Skin epidermis (tissue), 12 donors: Measurements from ENCODE around the gene RNF144B.
"Not testable (repeated sequence)": the region's sequence is repeated elsewhere in the genome, so short reads cannot be mapped to it uniquely, and the experiment has no call there.

Experiments used
- H3K27ac ChIP-seq, 21 experiments: fragments of 200-600 bp; sonication (generic) in 11 of 21; one replicate each; pipeline ENCODE4 v1.5.0; 2020; ENCODE audit warnings: mild to moderate bottlenecking in 3 of 21, inconsistent platforms in 2 of 21, moderate library complexity in 2 of 21
- H3K4me3 ChIP-seq, 7 experiments: fragments of 200-600 bp; sonication (generic) in 2 of 7; one replicate each; pipeline ENCODE4 v1.5.0; 2020; ENCODE audit warnings: inconsistent platforms in 2 of 7, mild to moderate bottlenecking in 2 of 7, moderate library complexity in 1 of 7

The RNF144B gene

DNA sequence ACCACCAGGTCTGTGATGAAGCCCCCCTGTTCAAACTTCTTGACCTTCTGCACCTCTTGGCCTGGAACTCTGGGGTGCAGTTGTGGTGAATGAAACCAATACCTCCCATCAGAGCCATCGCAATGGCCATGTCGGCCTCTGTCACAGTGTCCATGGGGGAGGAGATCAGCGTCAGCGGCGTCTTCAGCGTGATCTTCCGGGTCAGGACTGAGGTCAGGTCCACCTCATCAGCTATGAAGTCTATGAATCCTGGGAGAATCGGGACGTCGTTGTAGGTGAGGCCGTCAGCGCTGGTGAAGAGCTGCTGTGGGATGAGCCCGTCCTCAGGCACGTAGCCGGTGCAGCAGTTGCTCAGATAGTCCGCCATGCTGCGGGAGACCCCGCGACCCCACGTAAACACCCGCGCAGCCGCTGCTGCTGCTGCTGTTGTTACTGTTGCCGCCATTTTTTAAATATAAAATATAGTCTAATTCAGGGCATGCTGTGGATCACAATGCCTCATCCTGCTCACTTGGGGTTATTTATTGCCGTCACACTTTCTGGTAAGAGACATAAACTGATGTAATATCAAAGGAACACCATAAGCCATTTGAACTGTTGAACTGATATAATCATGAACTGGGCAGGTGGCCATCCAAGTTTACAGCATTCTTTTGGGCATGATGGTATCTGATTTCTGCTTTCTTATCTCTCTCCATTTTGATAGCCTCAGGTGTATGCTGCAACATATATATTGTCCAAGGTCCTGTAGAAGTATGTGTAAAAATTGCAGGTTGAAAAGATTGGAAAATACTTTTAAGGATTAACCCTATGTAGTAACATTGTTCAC lies 18.7 kb upstream of the RNF144B start:
- Histone ChIP-seq H3K27ac (no peak overlapping the region), H3K4me3 (no peak overlapping the region)

DNA sequence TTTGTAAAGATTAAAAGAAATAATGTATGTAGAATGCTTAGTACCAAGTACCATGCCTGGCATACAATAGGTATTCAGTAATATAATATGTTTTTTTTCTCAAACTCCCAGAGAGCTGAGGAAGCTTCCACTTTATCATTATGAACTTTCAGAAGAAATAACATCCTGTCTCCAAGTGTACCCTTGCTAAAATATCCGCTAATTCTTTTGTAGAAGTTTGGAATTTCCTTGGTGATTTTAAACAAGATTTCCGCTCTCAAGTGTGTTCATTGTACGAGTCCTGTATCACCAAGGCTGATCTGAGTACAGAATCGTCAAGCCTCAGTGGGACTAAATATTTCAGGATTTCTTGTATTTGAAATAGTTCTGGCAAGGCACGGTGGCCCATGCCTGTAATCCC lies 16.1 kb upstream of the RNF144B start:
- Histone ChIP-seq H3K4me3 (no peak overlapping the region), H3K27ac (no peak overlapping the region)

DNA sequence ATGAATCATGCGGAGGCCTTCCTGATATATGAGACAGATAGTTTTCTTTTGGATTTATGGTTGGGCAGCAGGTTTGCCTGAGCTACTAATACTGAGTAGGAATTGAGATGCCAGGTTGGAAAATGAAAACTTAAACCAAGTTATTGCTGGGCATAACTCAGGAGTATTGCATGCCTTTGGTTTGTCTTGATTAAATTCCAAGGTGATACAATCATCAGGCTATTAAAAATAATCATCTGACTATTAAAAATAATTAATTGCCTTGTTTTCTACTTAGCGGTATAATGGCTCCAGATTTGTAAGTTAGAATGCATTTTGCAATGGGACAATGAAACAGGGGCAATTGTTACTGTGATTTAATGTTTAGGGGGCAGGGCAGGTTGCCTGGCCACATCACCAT lies 15.5 kb upstream of the RNF144B start:
- H3K27ac ChIP-seq: no peak overlapping the region
- H3K4me3 ChIP-seq: no peak overlapping the region

- Histone ChIP-seq H3K27ac (peak overlapping the region in 15 of 21 experiments; percentile 8 to 78 (median 49)), H3K4me3 (no peak overlapping the region)
These were observed 6.9 kb upstream of the RNF144B start for GRCh38 chr6:18380158-18380836.

DNA sequence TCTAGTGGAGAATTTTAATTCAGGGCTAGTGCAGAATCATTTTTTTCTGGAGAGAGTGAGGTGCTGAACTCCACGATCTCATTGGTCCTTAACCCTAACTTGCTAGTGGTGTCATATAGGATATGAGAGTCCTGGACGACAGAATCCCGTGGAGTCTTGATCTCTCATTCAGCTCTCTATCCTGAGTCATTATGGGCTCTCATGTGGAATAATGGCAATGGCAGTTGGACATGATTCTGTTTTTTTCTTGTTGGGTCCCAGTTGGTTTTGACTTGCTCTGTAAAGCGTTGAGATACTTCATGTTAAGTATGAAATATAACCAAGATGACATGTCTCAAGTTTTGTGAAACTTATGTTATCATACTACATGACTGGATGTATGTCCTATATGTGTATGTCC lies 6.3 kb upstream of the RNF144B start:
- no peak overlapping the region for H3K4me3 ChIP-seq

GRCh38 chr6:18383441-18383840 lies 3.7 kb upstream of the RNF144B start:
- Histone ChIP-seq H3K27ac (no peak overlapping the region), H3K4me3 (no peak overlapping the region)

More for the DNA sequence above, 6.3 kb upstream of the RNF144B start:
- peak overlapping the region in 13 of 21 experiments; percentile 8 to 78 (median 47) for H3K27ac ChIP-seq

DNA sequence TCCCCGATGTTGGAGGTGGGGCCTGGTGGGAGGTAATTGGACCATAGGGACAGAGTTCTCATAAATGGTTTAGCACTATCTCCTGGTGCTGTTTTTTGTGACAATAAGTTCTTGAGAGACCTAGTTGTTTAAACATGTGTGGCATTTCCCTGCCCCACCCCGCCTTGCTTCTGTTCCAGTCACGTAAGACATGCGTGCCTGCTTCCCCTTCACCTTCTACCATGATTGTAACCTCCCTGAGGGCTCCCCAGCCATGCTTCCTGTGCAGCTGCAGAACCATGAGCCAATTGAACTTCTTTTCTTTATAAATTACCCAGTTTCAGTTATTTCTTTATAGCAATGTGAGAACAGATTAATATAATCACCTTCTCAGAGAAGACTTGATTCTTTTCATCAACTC lies 2.5 kb upstream of the RNF144B start:
- Histone ChIP-seq H3K27ac (no peak overlapping the region), H3K4me3 (no peak overlapping the region)

DNA sequence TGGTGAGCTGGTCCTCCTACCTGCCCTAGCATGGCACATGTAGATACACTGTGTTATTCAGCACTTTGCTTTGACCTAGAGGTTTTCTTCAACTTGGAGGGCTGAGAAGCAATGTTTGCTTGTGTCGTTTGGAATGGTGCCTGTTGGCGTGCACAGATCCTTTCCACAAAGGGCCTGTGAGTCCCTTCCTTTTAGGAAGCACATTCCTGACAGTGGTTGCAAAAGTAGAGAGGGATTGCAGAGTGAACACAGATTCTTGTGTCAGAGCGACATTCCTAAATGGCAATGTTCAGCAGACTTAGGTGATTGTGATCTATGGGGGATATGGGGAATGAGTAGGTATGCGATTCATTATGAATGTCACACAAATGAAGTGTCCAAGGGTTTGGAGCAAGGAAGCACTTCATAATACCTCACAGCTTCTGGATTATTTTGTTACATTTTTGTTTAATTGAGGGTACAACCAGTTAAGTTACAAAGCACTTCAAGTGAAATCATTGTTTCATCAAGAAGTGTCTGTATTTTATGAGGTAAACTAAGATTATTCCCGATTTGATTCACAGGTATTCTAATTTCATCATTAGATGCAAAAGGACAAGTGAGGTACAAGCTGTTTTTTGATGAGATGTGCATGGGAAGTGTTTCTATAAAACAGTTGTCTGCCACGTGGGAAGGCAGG lies 713 bp upstream of the RNF144B start:
- Histone ChIP-seq H3K27ac (peak overlapping the region in 18 of 21 experiments; percentile 69 to 89 (median 82)), H3K4me3 (peak overlapping the region in 4 of 7 experiments; percentile 42 to 69 (median 56))

- Histone ChIP-seq H3K27ac (peak overlapping the region in 20 of 21 experiments; percentile 48 to 89 (median 82)), H3K4me3 (peak overlapping the region; percentile 42 to 69 (median 55))
These were observed 1.1 kb downstream of the RNF144B start for GRCh38 chr6:18388271-18388670.

DNA sequence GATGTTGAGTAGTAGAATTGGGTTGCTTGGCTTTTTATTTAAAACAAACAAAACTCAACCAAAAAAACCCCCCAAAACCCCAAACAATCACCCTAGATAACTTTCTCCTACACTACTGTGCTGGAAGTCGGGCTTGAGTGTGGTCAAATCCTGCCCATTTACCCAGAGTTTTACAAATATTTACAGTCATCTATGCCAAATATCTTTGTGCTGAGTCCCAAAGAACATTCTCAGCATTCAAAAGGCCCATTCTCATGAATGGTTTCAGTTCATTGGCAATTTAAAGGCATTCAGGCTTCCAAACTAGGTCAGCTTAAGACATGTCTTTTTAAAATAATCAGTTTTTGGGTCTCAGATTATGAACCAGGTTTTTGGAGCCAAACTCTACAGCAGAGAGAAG lies 1.8 kb downstream of the RNF144B start:
- peak overlapping the region in 6 of 7 experiments; percentile 42 to 69 (median 56) for H3K4me3 ChIP-seq
- peak overlapping the region in 19 of 21 experiments; percentile 69 to 89 (median 82) for H3K27ac ChIP-seq

- H3K4me3 ChIP-seq: peak overlapping the region in 6 of 7 experiments; percentile 42 to 69 (median 56)
These were observed 2.3 kb downstream of the RNF144B start for GRCh38 chr6:18389479-18389878.

GRCh38 chr6:18390476-18390875 lies 3.3 kb downstream of the RNF144B start:
- peak overlapping the region in 1 of 7 experiments; percentile 4 for H3K4me3 ChIP-seq

More at GRCh38 chr6:18389479-18389878, 2.3 kb downstream of the RNF144B start:
- peak overlapping the region in 19 of 21 experiments; percentile 38 to 89 (median 82) for H3K27ac ChIP-seq

DNA sequence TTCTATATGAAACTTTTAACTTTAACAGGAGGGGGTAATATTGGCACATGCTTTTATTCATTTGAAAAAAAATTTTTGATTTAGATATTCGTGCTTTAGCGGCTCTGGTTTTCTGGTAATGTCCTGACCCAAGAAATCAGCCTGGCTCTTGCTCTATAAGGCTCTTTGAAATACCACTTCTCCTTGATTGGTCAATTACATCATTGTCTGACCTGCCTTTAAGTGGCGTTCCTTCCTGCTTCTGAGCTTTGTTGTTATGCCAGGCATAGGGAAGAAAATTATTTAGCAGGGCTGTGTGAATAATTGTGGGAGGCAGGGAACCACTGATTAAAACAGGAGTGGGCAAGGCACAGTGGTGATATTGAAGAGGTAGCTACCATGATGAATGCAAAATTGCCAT lies 3.9 kb downstream of the RNF144B start:
- peak overlapping the region in 6 of 21 experiments; percentile 5 to 85 (median 22) for H3K27ac ChIP-seq
- H3K4me3 ChIP-seq: no peak overlapping the region

More at GRCh38 chr6:18390476-18390875, 3.3 kb downstream of the RNF144B start:
- peak overlapping the region in 9 of 21 experiments; percentile 18 to 88 (median 82) for H3K27ac ChIP-seq

- Histone ChIP-seq H3K27ac (no peak overlapping the region), H3K4me3 (no peak overlapping the region)
These were observed 5.3 kb downstream of the RNF144B start for GRCh38 chr6:18392346-18392877.

- Histone ChIP-seq H3K27ac (no peak overlapping the region), H3K4me3 (no peak overlapping the region)
These were observed 6.5 kb downstream of the RNF144B start for GRCh38 chr6:18393698-18394097.

GRCh38 chr6:18395177-18395855 lies 8.2 kb downstream of the RNF144B start:
- Histone ChIP-seq H3K27ac (peak overlapping the region in 1 of 21 experiments; percentile 11), H3K4me3 (no peak overlapping the region)

DNA sequence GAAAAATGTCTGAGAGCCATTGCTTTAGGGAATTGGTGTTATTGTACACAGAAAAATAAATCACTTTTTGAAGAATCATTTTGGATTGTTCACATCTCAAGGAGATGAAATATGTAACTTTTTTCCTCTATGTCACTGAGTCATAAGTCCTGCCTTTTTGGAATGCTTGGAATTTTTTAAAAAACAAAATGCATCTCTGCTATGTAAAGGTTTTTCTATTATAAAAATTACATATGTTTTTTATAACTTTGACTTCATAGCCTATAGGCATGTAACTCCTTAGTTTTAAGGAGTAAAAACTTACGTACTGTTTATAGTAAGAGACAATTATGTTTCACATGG lies 8.7 kb downstream of the RNF144B start:
- H3K27ac ChIP-seq: no peak overlapping the region

DNA sequence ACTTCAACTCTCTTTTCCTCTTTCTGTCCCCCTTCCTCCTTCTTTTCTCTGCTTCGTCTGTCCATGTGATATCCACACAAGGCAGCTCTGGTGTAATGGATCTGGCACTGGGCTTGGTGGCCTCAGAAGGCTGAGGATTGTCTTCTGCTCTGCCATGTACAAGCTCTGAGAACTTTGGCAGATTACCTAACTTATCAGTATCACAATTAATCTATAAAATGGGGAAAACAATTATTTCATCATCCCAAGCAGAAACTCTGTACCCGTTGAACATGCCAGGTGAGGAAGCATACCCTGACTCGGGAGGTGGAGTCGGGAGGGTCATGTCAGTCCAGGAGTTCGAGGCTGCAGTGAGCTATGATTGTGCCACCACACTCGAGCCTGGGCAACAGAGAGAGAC lies 10.6 kb downstream of the RNF144B start:
- H3K4me3 ChIP-seq: no peak overlapping the region
- no peak overlapping the region for H3K27ac ChIP-seq

More for the DNA sequence above, 8.7 kb downstream of the RNF144B start:
- H3K4me3 ChIP-seq: no peak overlapping the region

DNA sequence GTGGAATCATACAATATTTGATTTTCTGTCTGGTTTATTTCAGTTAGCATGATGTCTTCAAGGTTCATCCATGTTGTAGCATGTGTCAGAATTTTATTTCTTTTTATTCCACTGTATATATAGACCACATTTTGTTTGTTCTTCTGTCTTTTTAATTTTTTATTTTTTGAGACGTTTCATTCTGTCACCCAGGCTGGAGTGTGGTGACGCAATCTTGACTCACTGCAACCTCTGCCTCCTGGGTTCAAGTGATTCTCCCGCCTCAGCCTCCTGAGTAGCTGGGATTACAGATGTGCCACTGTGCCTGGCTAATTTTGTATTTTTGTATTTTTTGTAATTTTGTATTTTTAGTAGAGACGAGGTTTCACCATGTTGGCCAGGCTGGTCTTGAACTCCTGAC lies 11.1 kb downstream of the RNF144B start:
- H3K4me3 ChIP-seq: not testable (repeated sequence)
- peak overlapping the region in 2 of 21 experiments; percentile 2 to 14 for H3K27ac ChIP-seq
